CD4-positive, alpha-beta T cell (primary cell): ENCODE data around the gene GTF2IRD1. TPM values are rescaled to one million over a fixed set of nuclear protein-coding genes. Genes with fewer than 3 reads are reported as not detected.

Source experiments
- ATAC-seq: fragments of 200-7000 bp; cut with Tn5 transposase; one replicate; pipeline ENCODE4 v1.10.0; 2022; ENCODE audit warnings: mild to moderate bottlenecking; ENCODE audit not compliant: poor library complexity
- CTCF ChIA-PET: fragments of 350-600 bp; sonication (Branson Sonifier 250); formaldehyde crosslinking; loops from one replicate; lab custom pipeline; 2021; ENCODE audit warnings: antibody characterized with exemption, inconsistent platforms; lab: Charles Lee
- POLR2A ChIA-PET: fragments of 350-600 bp; sonication (Branson Sonifier 250); formaldehyde crosslinking; loops from one replicate; lab custom pipeline; 2021; ENCODE audit warnings: antibody characterized with exemption, inconsistent platforms; lab: Charles Lee
- DNase-seq, 14 experiments: peaks; one replicate each; pipeline ENCODE4 v3.0.0-alpha.2; 2013 to 2020; ENCODE audit warnings: mixed read lengths in 2 of 14
- H3K27ac ChIP-seq, 2 donors: one replicate each; pipeline versions ENCODE4 v1.5.1 to v1.7.0; 2013; ENCODE audit warnings: low read length in 2 of 2, low read depth in 1 of 2, mild to moderate bottlenecking in 1 of 2
- H3K27me3 ChIP-seq, 2 experiments: 1 replicate in 1 of 2; 2 replicates in 1 of 2; pipeline versions ENCODE4 v1.6.1 to v1.7.0; 2013; ENCODE audit warnings: low read length in 2 of 2, control low read depth in 1 of 2, mild to moderate bottlenecking in 1 of 2, moderate library complexity in 1 of 2; ENCODE audit not compliant: insufficient read depth in 2 of 2, control insufficient read depth in 1 of 2
- H3K36me3 ChIP-seq: one replicate; pipeline ENCODE4 v1.6.1; 2013; ENCODE audit warnings: low read length, control low read depth; ENCODE audit not compliant: insufficient read depth
- H3K4me1 ChIP-seq: one replicate; pipeline ENCODE4 v1.6.1; 2013; ENCODE audit warnings: low read length, control low read depth; ENCODE audit not compliant: insufficient read depth
- H3K4me3 ChIP-seq: one replicate; pipeline ENCODE4 v1.5.1; 2013; ENCODE audit warnings: mild to moderate bottlenecking, low read length, moderate library complexity
- H3K9me3 ChIP-seq, 2 experiments: 1 replicate in 1 of 2; 2 replicates in 1 of 2; pipeline versions ENCODE4 v1.6.1 to v1.7.0; 2013; ENCODE audit warnings: low read length in 2 of 2, mild to moderate bottlenecking in 2 of 2, control low read depth in 1 of 2, moderate library complexity in 1 of 2; ENCODE audit not compliant: control insufficient read depth in 1 of 2, insufficient read depth in 1 of 2
- H3K27ac Mint-ChIP-seq: one replicate; pipeline ENCODE4 v1.8.0; 2020; ENCODE audit warnings: mixed read lengths
- H3K27me3 Mint-ChIP-seq: one replicate; pipeline ENCODE4 v1.8.0; 2021; ENCODE audit warnings: mixed read lengths
- H3K36me3 Mint-ChIP-seq: one replicate; pipeline ENCODE4 v1.8.0; 2021; ENCODE audit warnings: low read depth, mixed read lengths
- H3K4me1 Mint-ChIP-seq: one replicate; pipeline ENCODE4 v1.8.0; 2021; ENCODE audit warnings: low read depth, mixed read lengths
- H3K4me3 Mint-ChIP-seq: one replicate; pipeline ENCODE4 v1.8.0; 2020; ENCODE audit warnings: mild to moderate bottlenecking, mixed read lengths
- H3K9me3 Mint-ChIP-seq: one replicate; pipeline ENCODE4 v1.8.0; 2020; ENCODE audit warnings: mixed read lengths
- CTCF ChIP-seq: fragments of 200-600 bp; IDR thresholded peaks from one replicate; pipeline ENCODE4 v1.8.0; 2022; ENCODE audit warnings: antibody characterized with exemption, mild to moderate bottlenecking
- intact Hi-C, 2 experiments: fragments of 100-400 bp; cut with DNase I in 1 of 2; cut with micrococcal nuclease in 1 of 2; formaldehyde crosslinking; loops; one replicate each; pipeline versions ENCODE4 v1.15.1 to v1.9.0; 2023 to 2025; cut with DNase I, micrococcal nuclease
- total RNA-seq, 174 experiments: library from RNA in 2 of 174; stranded (reverse) in 2 of 174; gene quantifications; one replicate each; pipeline ENCODE4 v1.2.3 and lab custom pipeline; 2021 to 2026

GTF2IRD1 gene
- total RNA-seq, 2 experiments from 2014 or later = 0.74 to 1.2 TPM

GRCh38 chr7:74493295-74493694 is 39.6 kb downstream of the GTF2IRD1 start:
- no peaks in the 10 kb centered on the region for H3K36me3 ChIP-seq
- no peak for TF ChIP-seq CTCF
- POLR2A ChIA-PET = no interaction called here

GRCh38 chr7:74494076-74494548 is 40.4 kb downstream of the GTF2IRD1 start:
- ATAC-seq (no peak), DNase-seq (no peak)
- Mint-ChIP-seq H3K4me1 (no peaks in the 10 kb centered on the region), H3K36me3 (no peaks in the 10 kb centered on the region), H3K4me3 (no peak overlapping the region), H3K9me3 (no peaks in the 10 kb centered on the region), H3K27me3 (no peaks in the 10 kb centered on the region), H3K27ac (no peak overlapping the region)
- ChIA-PET POLR2A (no interaction called here), CTCF (no interaction called here)
- no peak overlapping the region for H3K4me3 ChIP-seq
- intact Hi-C loops = no loop called here
- no peaks in the 10 kb centered on the region for H3K27me3 ChIP-seq
- H3K36me3 ChIP-seq = no peaks in the 10 kb centered on the region
- H3K27ac ChIP-seq = no peak overlapping the region
- H3K9me3 ChIP-seq = peaks cover 0 to 4% of the 10 kb centered on the region in 2 experiments
- H3K4me1 ChIP-seq = no peaks in the 10 kb centered on the region
- TF ChIP-seq CTCF = no peak

More at GRCh38 chr7:74493295-74493694, 39.6 kb downstream of the GTF2IRD1 start:
- no peaks in the 10 kb centered on the region for H3K27me3 ChIP-seq
- no peaks in the 10 kb centered on the region for H3K4me1 ChIP-seq
- no peak for ATAC-seq
- intact Hi-C loops = no loop called here
- CTCF ChIA-PET = no interaction called here
- H3K9me3 ChIP-seq = peaks cover 0 to 4% of the 10 kb centered on the region in 2 experiments
- no peaks in the 10 kb centered on the region for H3K4me1 Mint-ChIP-seq
- H3K27me3 Mint-ChIP-seq = no peaks in the 10 kb centered on the region
- H3K9me3 Mint-ChIP-seq = no peaks in the 10 kb centered on the region
- H3K4me3 Mint-ChIP-seq = no peak overlapping the region
- no peak for DNase-seq
- H3K4me3 ChIP-seq = no peak overlapping the region
- H3K27ac Mint-ChIP-seq = no peak overlapping the region
- H3K27ac ChIP-seq = no peak overlapping the region
- no peaks in the 10 kb centered on the region for H3K36me3 Mint-ChIP-seq

- no peak for DNase-seq
- Histone ChIP-seq H3K4me3 (no peak overlapping the region), H3K27ac (no peak overlapping the region), H3K9me3 (peaks cover 0 to 4% of the 10 kb centered on the region in 2 experiments), H3K27me3 (no peaks in the 10 kb centered on the region), H3K4me1 (no peaks in the 10 kb centered on the region), H3K36me3 (no peaks in the 10 kb centered on the region)
- Mint-ChIP-seq H3K4me3 (no peak overlapping the region), H3K36me3 (no peaks in the 10 kb centered on the region), H3K27ac (no peak overlapping the region), H3K4me1 (no peaks in the 10 kb centered on the region), H3K9me3 (no peaks in the 10 kb centered on the region), H3K27me3 (no peaks in the 10 kb centered on the region)
- ChIA-PET CTCF (no interaction called here), POLR2A (no interaction called here)
- no peak for ATAC-seq
- TF ChIP-seq CTCF = no peak
- intact Hi-C loops = no loop called here
Measured at GRCh38 chr7:74495112-74496086, 41.7 kb downstream of the GTF2IRD1 start.
